Omental fat pad (tissue), 4 donors: Measurements from ENCODE around the gene PDRG1. TPM values are rescaled to one million over a fixed set of nuclear protein-coding genes. Genes with fewer than 3 reads are reported as not detected.

Experiments
- ATAC-seq: fragments of 150-250 bp; one replicate; pipeline ENCODE4 v1.9.1; 2016; ENCODE audit warnings: mild to moderate bottlenecking, moderate library complexity; ENCODE audit not compliant: low FRiP score
- DNase-seq: peaks from one replicate; pipeline ENCODE4 v3.0.0-alpha.2; 2019; ENCODE audit warnings: low spot score
- total RNA-seq, 4 donors: library from RNA; depleted of rRNA; stranded (reverse); fragments of >200 nt; gene quantifications; one replicate each; pipeline ENCODE4 v1.1.0, GENCODE V29; 2016
- TF ChIP-seq, protein P1 (sequence below), 3 donors: fragments of 450-650 bp; IDR thresholded peaks; one replicate each; pipeline ENCODE4 v1.5.1; 2016 to 2017; ENCODE audit warnings: antibody characterized with exemption in 3 of 3, mild to moderate bottlenecking in 3 of 3, moderate library complexity in 2 of 3

The PDRG1 gene
- total RNA-seq, 4 donors from 2014 or later, result 6.7 to 9.2 (median 7.4) TPM

DNA sequence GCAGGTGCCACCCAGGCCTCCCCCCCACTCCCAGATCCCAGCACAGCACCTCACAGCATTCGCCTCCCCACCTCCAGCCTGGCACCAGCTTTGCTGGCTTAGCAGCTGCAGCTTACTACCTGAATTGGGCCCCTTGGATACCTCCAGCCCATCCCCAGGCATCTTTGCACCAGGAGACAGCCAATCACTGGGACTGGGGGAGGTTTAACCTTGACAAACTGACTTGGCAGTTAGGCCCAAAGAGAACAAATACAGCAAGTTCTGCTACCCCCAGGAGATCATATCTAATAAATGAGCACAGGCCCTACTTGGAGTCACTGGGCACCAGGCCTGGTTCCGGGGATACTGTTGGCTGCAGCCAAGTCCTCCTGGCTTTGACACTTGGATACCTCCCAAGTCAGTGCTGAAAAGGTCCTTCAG, 8.8 kb downstream of the PDRG1 start:
- TF ChIP-seq, protein P1, sequence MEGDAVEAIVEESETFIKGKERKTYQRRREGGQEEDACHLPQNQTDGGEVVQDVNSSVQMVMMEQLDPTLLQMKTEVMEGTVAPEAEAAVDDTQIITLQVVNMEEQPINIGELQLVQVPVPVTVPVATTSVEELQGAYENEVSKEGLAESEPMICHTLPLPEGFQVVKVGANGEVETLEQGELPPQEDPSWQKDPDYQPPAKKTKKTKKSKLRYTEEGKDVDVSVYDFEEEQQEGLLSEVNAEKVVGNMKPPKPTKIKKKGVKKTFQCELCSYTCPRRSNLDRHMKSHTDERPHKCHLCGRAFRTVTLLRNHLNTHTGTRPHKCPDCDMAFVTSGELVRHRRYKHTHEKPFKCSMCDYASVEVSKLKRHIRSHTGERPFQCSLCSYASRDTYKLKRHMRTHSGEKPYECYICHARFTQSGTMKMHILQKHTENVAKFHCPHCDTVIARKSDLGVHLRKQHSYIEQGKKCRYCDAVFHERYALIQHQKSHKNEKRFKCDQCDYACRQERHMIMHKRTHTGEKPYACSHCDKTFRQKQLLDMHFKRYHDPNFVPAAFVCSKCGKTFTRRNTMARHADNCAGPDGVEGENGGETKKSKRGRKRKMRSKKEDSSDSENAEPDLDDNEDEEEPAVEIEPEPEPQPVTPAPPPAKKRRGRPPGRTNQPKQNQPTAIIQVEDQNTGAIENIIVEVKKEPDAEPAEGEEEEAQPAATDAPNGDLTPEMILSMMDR (IDR thresholded peaks at IDR 0.05), result no peak
- ATAC-seq (no peak), DNase-seq (no peak)

DNA sequence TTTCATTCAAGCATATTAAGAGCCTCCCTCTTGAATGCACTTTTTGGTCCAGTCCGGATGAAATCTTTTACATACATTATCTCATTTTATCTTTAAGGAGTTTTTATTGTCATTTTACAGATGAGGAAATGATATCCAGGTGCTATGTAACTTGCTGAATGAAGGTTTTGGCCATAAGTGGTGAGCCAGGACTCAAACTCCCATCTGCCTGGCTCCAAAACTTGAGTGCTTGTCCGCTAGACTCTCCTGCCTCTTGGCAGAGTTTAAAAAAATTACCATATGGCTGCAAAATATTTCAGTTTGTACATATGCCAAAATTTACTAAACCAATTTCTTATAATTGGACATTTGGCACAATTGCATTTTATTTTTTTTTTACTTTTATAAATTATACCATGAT, 12.2 kb downstream of the PDRG1 start:
- ATAC-seq (no peak), DNase-seq (no peak)
- TF ChIP-seq, protein P1 (IDR thresholded peaks at IDR 0.05), result no peak

DNA sequence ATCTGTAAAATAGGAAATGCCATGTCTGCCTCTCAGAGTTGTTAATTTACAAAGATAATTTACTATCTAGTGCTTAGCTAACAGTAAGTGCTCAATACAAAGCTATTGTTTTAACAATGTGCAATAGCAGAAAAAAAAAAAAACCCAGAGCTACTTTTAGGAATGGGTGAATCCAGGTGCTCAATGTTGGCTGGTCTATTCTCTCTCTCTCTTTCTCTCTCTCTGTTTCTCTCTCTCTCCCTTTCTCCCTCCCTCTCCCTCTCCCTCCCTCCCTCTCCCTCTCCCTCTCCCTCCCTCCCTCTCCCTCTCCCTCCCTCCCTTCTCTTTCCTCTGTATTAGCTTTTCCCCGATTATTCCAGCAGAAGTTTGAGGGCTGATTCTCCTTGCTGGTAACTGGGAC, 14.0 kb downstream of the PDRG1 start:
- TF ChIP-seq, protein P1 (IDR thresholded peaks at IDR 0.05), result no peak
- ATAC-seq (no peak), DNase-seq (no peak)

DNA sequence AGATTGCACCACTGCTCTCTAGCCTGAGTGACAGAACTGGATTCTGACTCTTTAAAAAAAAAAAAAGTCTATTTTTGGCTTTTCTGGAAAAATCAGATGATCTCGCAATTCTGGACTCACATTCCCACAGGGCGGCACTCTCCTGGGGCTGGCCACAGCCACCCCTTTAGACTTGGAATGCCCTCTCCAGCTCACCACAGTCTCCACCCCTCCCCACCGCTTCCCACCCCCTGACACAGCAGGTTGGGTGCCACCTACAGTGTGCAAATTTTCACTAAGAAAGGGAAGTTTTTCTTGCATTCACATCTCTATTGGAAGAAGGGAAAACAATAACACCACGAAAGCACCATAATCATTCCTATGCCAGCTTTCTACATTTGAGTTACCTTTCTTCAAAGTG, 15.4 kb downstream of the PDRG1 start:
- ATAC-seq, result no peak
- no peak for DNase-seq
- TF ChIP-seq, protein P1 (IDR thresholded peaks at IDR 0.05), result no peak

DNA sequence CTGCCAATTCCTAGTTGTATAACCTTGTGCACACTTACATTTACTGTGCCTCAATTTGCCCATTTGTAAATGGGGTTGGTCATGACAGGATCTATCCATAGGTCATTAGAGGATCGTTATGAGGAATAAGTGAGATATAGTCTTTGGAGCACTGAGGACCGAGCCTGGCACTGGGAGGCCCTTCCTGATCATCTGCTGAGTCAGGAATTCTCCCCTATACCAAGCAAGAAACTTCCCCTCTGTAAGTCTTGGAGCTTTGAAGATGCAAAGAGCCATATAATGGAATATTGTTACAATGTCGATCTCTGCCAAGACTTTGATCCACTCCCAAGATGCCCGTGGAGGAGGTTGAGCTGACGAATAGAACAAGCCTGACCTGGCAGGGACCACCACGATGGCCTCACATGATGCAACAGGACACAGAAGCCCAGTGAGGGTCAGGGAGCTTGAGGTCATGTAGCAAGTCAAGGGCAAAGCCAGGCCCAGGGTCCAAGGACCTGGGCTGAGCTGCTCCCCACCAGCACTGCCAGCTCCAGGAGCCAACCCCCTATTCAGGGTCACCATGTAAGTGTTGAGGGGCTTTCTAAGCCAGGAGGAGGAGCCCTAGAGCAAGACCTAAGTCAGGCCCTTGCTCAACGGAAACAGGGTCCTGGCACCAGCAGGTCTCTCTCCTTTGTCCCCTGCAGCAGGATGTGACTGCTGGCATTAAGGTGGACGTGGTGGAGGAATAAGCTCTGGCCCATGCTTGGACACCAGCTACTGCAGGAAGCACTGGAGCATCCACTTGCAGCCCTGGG, 16.7 kb downstream of the PDRG1 start:
- ATAC-seq, result no peak
- TF ChIP-seq, protein P1 (IDR thresholded peaks at IDR 0.05), result no peak
- DNase-seq, result no peak

DNA sequence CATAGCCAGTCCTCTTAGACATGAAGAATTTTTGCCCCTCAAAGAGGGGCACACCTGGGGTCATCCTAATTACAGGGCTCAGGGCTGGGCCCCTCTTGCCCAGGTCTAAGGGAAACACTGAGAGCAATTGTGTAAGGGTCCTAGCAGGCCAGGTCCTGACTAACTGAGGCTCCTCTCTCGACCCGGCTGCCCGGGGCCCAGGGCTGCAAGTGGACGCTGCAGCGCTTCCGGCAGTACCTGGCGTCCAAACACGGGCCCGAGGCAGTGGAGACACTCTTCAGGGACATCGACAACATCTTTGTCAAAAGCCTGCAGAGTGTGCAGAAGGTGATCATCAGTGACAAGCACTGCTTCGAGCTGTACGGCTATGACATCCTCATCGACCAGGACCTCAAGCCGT, 17.4 kb downstream of the PDRG1 start:
- TF ChIP-seq, protein P1 (IDR thresholded peaks at IDR 0.05), result no peak
- ATAC-seq (no peak), DNase-seq (no peak)

DNA sequence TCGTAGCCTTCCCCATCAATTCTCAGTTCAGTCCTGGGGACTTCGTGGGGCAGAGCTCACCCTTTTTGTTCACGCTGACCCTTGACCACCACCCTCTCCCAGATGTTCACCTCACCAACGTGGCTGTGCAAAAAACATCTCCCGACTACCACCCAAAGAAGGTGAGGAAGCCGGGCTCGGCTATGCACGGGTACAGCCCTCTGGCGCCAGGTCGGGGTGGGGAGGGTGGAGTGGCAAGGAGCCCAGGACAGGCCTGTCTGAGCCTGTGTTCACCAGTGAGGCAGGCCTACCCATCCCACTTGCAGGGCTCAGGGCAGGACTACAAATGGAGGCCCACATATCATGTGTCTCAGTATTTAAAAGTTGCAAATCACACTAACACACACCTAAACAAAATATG, 18.1 kb downstream of the PDRG1 start:
- DNase-seq, result no peak

More for the DNA sequence above, 18.1 kb downstream of the PDRG1 start:
- ATAC-seq, result no peak
- TF ChIP-seq, protein P1 (IDR thresholded peaks at IDR 0.05), result no peak
